Stimulated activated CD8-positive, alpha-beta memory T cell treated with anti-CD3 and anti-CD28 coated beads, Interleukin-15, amount 100 ng/mL, for 48 hours (primary cell): ENCODE results near the gene ISY1.
"Not testable (repeated sequence)": the region's sequence is repeated elsewhere in the genome, so short reads cannot be mapped to it uniquely, and the experiment has no call there.

Experiments
- DNase-seq, 2 donors: peaks; one replicate each; pipeline ENCODE4 v3.0.0-alpha.2; 2020; ENCODE audit warnings: low read depth in 2 of 2

ISY1 gene

GRCh38 chr3:129166579-129167332, 5.9 kb upstream of the ISY1 start:
- no peak for DNase-seq

- not testable (repeated sequence) for DNase-seq
These were observed 4.7 kb upstream of the ISY1 start for GRCh38 chr3:129165594-129165993.

- DNase-seq, result no peak
These were observed 3.6 kb upstream of the ISY1 start for GRCh38 chr3:129164500-129164899.

GRCh38 chr3:129162729-129163579, 2.1 kb upstream of the ISY1 start:
- no peak for DNase-seq

- no peak for DNase-seq
These were observed 1.0 kb upstream of the ISY1 start for GRCh38 chr3:129161860-129162271.

- DNase-seq, result no peak
These were observed 16.1 kb downstream of the ISY1 start for GRCh38 chr3:129144786-129145185.

GRCh38 chr3:129141011-129141410, 19.9 kb downstream of the ISY1 start:
- not testable (repeated sequence) for DNase-seq

GRCh38 chr3:129139911-129140310, 21.0 kb downstream of the ISY1 start:
- DNase-seq, result no peak

- DNase-seq, result not testable (repeated sequence)
These were observed 24.6 kb downstream of the ISY1 start for GRCh38 chr3:129136275-129136674.

GRCh38 chr3:129132097-129132866, 28.6 kb downstream of the ISY1 start:
- DNase-seq, result no peak

GRCh38 chr3:129131465-129132088, 29.3 kb downstream of the ISY1 start:
- no peak for DNase-seq

- no peak for DNase-seq
These were observed 30.5 kb downstream of the ISY1 start for GRCh38 chr3:129130291-129130813.

- no peak for DNase-seq
These were observed 32.3 kb downstream of the ISY1 start for GRCh38 chr3:129128357-129129155.

GRCh38 chr3:129126726-129127280, 34.1 kb downstream of the ISY1 start:
- no peak for DNase-seq

- no peak for DNase-seq
These were observed 37.4 kb downstream of the ISY1 start for GRCh38 chr3:129123314-129124060.

- no peak for DNase-seq
These were observed 38.4 kb downstream of the ISY1 start for GRCh38 chr3:129122412-129123011.

GRCh38 chr3:129121792-129122411, 39.0 kb downstream of the ISY1 start, which contains the start of gene RAB43:
Gene RAB43, minus strand, starts transcription at chr3:129121804. Its CDS starts 315 bp downstream, at chr3:129121489.
- DNase-seq, result peak; percentile 79 to 84

- no peak for DNase-seq
These were observed 39.7 kb downstream of the ISY1 start for GRCh38 chr3:129121016-129121791.
